Measurements from ENCODE around the gene FKTN. TPM values are rescaled to one million over a fixed set of nuclear protein-coding genes. Genes with fewer than 3 reads are reported as not detected.

FKTN gene
- total RNA-seq = 53.1 and 73.7 TPM in 2 replicates

GRCh38 chr9:105557804-105558610 is at the start of gene FKTN:
Gene FKTN (plus strand): TSS chr9:105558131. CDS start chr9:105575033, 16,902 bp downstream.

GRCh38 chr9:105662184-105663104 is 104.5 kb downstream of the FKTN start, which contains the start of gene TAL2:
Gene TAL2 (plus strand): TSS chr9:105662457. CDS start chr9:105662497, 40 bp downstream.

Other genes with a start within 250 kb of the FKTN start
- 6.9 and 8.6 TPM in 2 replicates for gene FSD1L, start 110.1 kb upstream of the FKTN start, total RNA-seq
- 0.32 TPM in 1 of 2 replicates, not detected in the other for gene TAL2, start 104.3 kb downstream of the FKTN start, total RNA-seq
- 20.2 and 20.8 TPM in 2 replicates for gene TMEM38B, start 136.4 kb downstream of the FKTN start, total RNA-seq

Data from articular chondrocyte of knee joint (primary cell).